Measurements from ENCODE around the gene SNAPC4. TPM values are rescaled to one million over a fixed set of nuclear protein-coding genes. Genes with fewer than 3 reads are reported as not detected.

SNAPC4 gene
- polyA plus RNA-seq, 1 donor from 2014 or later = 6.8 TPM

DNA sequence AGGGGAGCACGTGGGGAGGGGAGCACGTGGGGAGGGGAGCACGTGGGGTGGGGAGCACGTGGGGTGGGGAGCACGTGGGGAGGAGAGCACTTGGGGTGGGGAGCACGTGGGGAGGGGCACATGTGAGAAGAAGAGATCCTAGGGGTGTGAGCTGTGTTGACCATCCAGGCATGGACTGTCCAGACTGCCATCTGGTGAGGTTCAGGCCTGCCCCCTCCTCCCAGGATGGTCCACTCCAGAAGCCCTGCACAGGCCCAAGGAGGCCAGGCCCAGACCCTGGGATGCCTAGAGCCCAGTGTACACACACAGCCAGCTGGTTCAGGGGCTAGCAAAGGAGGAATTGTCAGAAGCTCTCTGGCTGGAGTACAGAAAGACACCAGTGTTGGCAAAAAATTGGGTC, 2.3 kb downstream of the SNAPC4 start:
- no peak overlapping the region for H3K27ac ChIP-seq (ENCODE audit: low read length)

DNA sequence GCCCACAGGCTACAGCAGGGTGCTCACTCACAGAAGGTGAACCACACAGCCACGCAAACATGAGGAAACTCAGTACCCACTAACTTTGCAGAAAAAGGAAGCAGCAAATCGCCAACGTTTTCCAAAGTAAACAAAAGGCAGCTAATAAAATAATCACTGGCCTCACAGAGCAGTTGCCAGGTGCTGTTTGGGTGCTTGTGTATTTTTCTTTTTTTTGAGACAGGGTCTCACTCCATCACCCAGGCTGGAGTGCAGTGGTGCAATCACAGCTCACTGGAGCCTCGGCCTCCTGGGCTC, 3.8 kb downstream of the SNAPC4 start:
- TF ChIP-seq MXI1 (conservative IDR thresholded peaks at IDR 0.05; ENCODE audit: poor library complexity, severe bottlenecking) (no peak), POLR2AphosphoS5 (IDR thresholded peaks at IDR 0.05) (no peak), SMC3 (conservative IDR thresholded peaks at IDR 0.05; ENCODE audit: poor library complexity) (no peak), TAF1 (IDR thresholded peaks at IDR 0.05; ENCODE audit: low read depth) (no peak), EP300 (conservative IDR thresholded peaks at IDR 0.05; ENCODE audit: poor library complexity, severe bottlenecking) (no peak), RAD21 (conservative IDR thresholded peaks at IDR 0.05) (no peak)
- TF ChIP-seq, protein P1, sequence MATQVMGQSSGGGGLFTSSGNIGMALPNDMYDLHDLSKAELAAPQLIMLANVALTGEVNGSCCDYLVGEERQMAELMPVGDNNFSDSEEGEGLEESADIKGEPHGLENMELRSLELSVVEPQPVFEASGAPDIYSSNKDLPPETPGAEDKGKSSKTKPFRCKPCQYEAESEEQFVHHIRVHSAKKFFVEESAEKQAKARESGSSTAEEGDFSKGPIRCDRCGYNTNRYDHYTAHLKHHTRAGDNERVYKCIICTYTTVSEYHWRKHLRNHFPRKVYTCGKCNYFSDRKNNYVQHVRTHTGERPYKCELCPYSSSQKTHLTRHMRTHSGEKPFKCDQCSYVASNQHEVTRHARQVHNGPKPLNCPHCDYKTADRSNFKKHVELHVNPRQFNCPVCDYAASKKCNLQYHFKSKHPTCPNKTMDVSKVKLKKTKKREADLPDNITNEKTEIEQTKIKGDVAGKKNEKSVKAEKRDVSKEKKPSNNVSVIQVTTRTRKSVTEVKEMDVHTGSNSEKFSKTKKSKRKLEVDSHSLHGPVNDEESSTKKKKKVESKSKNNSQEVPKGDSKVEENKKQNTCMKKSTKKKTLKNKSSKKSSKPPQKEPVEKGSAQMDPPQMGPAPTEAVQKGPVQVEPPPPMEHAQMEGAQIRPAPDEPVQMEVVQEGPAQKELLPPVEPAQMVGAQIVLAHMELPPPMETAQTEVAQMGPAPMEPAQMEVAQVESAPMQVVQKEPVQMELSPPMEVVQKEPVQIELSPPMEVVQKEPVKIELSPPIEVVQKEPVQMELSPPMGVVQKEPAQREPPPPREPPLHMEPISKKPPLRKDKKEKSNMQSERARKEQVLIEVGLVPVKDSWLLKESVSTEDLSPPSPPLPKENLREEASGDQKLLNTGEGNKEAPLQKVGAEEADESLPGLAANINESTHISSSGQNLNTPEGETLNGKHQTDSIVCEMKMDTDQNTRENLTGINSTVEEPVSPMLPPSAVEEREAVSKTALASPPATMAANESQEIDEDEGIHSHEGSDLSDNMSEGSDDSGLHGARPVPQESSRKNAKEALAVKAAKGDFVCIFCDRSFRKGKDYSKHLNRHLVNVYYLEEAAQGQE (IDR thresholded peaks at IDR 0.05; ENCODE audit: borderline replicate concordance) = no peak
- TF ChIP-seq, protein P2, sequence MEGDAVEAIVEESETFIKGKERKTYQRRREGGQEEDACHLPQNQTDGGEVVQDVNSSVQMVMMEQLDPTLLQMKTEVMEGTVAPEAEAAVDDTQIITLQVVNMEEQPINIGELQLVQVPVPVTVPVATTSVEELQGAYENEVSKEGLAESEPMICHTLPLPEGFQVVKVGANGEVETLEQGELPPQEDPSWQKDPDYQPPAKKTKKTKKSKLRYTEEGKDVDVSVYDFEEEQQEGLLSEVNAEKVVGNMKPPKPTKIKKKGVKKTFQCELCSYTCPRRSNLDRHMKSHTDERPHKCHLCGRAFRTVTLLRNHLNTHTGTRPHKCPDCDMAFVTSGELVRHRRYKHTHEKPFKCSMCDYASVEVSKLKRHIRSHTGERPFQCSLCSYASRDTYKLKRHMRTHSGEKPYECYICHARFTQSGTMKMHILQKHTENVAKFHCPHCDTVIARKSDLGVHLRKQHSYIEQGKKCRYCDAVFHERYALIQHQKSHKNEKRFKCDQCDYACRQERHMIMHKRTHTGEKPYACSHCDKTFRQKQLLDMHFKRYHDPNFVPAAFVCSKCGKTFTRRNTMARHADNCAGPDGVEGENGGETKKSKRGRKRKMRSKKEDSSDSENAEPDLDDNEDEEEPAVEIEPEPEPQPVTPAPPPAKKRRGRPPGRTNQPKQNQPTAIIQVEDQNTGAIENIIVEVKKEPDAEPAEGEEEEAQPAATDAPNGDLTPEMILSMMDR (IDR thresholded peaks at IDR 0.05; ENCODE audit: poor library complexity, severe bottlenecking) = no peak
- no peaks in the 10 kb centered on the region for H3F3A ChIP-seq (ENCODE audit: insufficient read depth, low read length, poor library complexity, severe bottlenecking)
- H2AFZ ChIP-seq (ENCODE audit: low read depth, low read length) = no peak overlapping the region
- peaks cover 3% of the 10 kb centered on the region for H3K36me3 ChIP-seq (ENCODE audit: insufficient read depth, low read length)
- H3K9me3 ChIP-seq (ENCODE audit: low read length) = no peaks in the 10 kb centered on the region
- H3K27ac ChIP-seq (ENCODE audit: low read length) = no peak overlapping the region
- H3K9ac ChIP-seq (ENCODE audit: low read length) = no peak overlapping the region
- peaks cover 21% of the 10 kb centered on the region for H3K79me2 ChIP-seq (replicated peaks; ENCODE audit: insufficient read depth, low read length)
- no peak overlapping the region for H3K4me2 ChIP-seq (ENCODE audit: low read length)
- no peaks in the 10 kb centered on the region for H3K9me2 ChIP-seq (ENCODE audit: insufficient read depth, low read length)
- H3K4me3 ChIP-seq (ENCODE audit: low read length) = no peak overlapping the region
- no peaks in the 10 kb centered on the region for H4K20me1 ChIP-seq (ENCODE audit: insufficient read depth)
- H3K27me3 ChIP-seq (ENCODE audit: insufficient read depth, low read depth, low read length) = no peaks in the 10 kb centered on the region

More for the DNA sequence above, 2.3 kb downstream of the SNAPC4 start:
- no peak overlapping the region for H3K4me2 ChIP-seq (ENCODE audit: low read length)
- peaks cover 3% of the 10 kb centered on the region for H3K36me3 ChIP-seq (ENCODE audit: insufficient read depth, low read length)
- H3K79me2 ChIP-seq (replicated peaks; ENCODE audit: insufficient read depth, low read length) = peaks cover 21% of the 10 kb centered on the region
- no peaks in the 10 kb centered on the region for H3K9me2 ChIP-seq (ENCODE audit: insufficient read depth, low read length)
- no peaks in the 10 kb centered on the region for H3F3A ChIP-seq (ENCODE audit: insufficient read depth, low read length, poor library complexity, severe bottlenecking)
- TF ChIP-seq TAF1 (IDR thresholded peaks at IDR 0.05; ENCODE audit: low read depth) = no peak
- no peak for TF ChIP-seq POLR2AphosphoS5 (IDR thresholded peaks at IDR 0.05)
- TF ChIP-seq, protein P1 (IDR thresholded peaks at IDR 0.05; ENCODE audit: borderline replicate concordance) = no peak
- TF ChIP-seq RAD21 (conservative IDR thresholded peaks at IDR 0.05) = no peak
- TF ChIP-seq, protein P2 (IDR thresholded peaks at IDR 0.05; ENCODE audit: poor library complexity, severe bottlenecking) = no peak
- no peak for TF ChIP-seq EZH2 (IDR thresholded peaks at IDR 0.05; ENCODE audit: borderline replicate concordance, insufficient read depth, low read length, poor library complexity, severe bottlenecking)
- no peak for TF ChIP-seq MXI1 (conservative IDR thresholded peaks at IDR 0.05; ENCODE audit: poor library complexity, severe bottlenecking)
- TF ChIP-seq EP300 (conservative IDR thresholded peaks at IDR 0.05; ENCODE audit: poor library complexity, severe bottlenecking) = no peak
- TF ChIP-seq SMC3 (conservative IDR thresholded peaks at IDR 0.05; ENCODE audit: poor library complexity) = no peak
- no peaks in the 10 kb centered on the region for H3K9me3 ChIP-seq (ENCODE audit: low read length)
- no peak overlapping the region for H3K9ac ChIP-seq (ENCODE audit: low read length)
- no peak overlapping the region for H3K4me3 ChIP-seq (ENCODE audit: low read length)
- H3K27me3 ChIP-seq (ENCODE audit: insufficient read depth, low read depth, low read length) = no peaks in the 10 kb centered on the region
- H2AFZ ChIP-seq (ENCODE audit: low read depth, low read length) = no peak overlapping the region
- H4K20me1 ChIP-seq (ENCODE audit: insufficient read depth) = no peaks in the 10 kb centered on the region

Measured in neural cell (in vitro differentiated cells).